ENCODE results near the gene SHMT1. TPM values are rescaled to one million over a fixed set of nuclear protein-coding genes. Genes with fewer than 3 reads are reported as not detected.

SHMT1 gene
- polyA plus RNA-seq, 2 of the 4 experiments (the other 2 are of a cell fraction): 43.2 to 62.1 TPM

- 88% methylated on average over 7 of the region's 7 CpGs for WGBS (ENCODE audit: missing lambda C conversion rate)
- Histone ChIP-seq H3K4me3 (no peak overlapping the region), H3K9me3 (no peaks in the 10 kb centered on the region), H3K4me1 (peaks cover 28% of the 10 kb centered on the region; the same call in 2 of the 3 replicates), H3K27ac (no peak overlapping the region), H3K4me2 (no peak overlapping the region)
- ATAC-seq: no peak
- CTCF ChIA-PET: interaction anchor here (0.7 to 3.3 kb wide), 11 partner anchors 9 to 103 kb away, joined by 3 to 16 read pairs (median 4); partner anchors contain the start of gene EVPLL
- POLR2A ChIA-PET: interaction anchor here (0.9 kb wide), 1 partner anchor 43 kb away, joined by 4 read pairs; the partner anchor contains the start of gene SHMT1
- no peak for DNase-seq (ENCODE audit: low read depth in 1 of 2, low spot score in 1 of 2)
- TF ChIP-seq PHF8 (IDR thresholded peaks at IDR 0.05; ENCODE audit: borderline replicate concordance, low read depth) (no peak), HOXB13 (CRISPR knock-in tag; IDR thresholded peaks at IDR 0.05; ENCODE audit: low read depth) (no peak), ATOH8 (CRISPR knock-in tag; IDR thresholded peaks at IDR 0.05; ENCODE audit: low read depth) (no peak), ZNF302 (CRISPR knock-in tag; IDR thresholded peaks at IDR 0.05) (no peak), ZC3H11A (IDR thresholded peaks at IDR 0.05) (no peak), GATA3 (IDR thresholded peaks at IDR 0.05; ENCODE audit: borderline replicate concordance) (no peak), TFCP2L1 (CRISPR knock-in tag; IDR thresholded peaks at IDR 0.05) (no peak), E2F6 (IDR thresholded peaks at IDR 0.05; ENCODE audit: borderline replicate concordance, low read depth) (no peak), MAFK (IDR thresholded peaks at IDR 0.05; ENCODE audit: partially characterized antibody) (no peak), RCOR1 (IDR thresholded peaks at IDR 0.05; ENCODE audit: low read depth, low read length) (no peak), MAX (IDR thresholded peaks at IDR 0.05) (no peak), HMGXB4 (CRISPR knock-in tag; IDR thresholded peaks at IDR 0.05; ENCODE audit: borderline replicate concordance) (no peak)
- FAIRE-seq: no peak
These were observed 43.0 kb downstream of the SHMT1 start for GRCh38 chr17:18320301-18320700.

GRCh38 chr17:18319604-18320256 lies 43.6 kb downstream of the SHMT1 start:
- Histone ChIP-seq H3K4me1 (peaks cover 28% of the 10 kb centered on the region; the same call in 2 of the 3 replicates), H3K27ac (no peak overlapping the region), H3K4me3 (no peak overlapping the region), H3K9me3 (no peaks in the 10 kb centered on the region), H3K4me2 (no peak overlapping the region; the same call in 2 of the 3 replicates)
- ChIA-PET CTCF (interaction anchor here (0.7 to 3.3 kb wide), 13 partner anchors 9 to 102 kb away, joined by 3 to 16 read pairs (median 4); partner anchors contain the start of gene EVPLL), POLR2A (interaction anchor here (0.6 kb wide), 1 partner anchor 10 kb away, joined by 7 read pairs; no protein-coding TSS in a partner anchor)
- 78% methylated on average over 12 of the region's 13 CpGs for WGBS (ENCODE audit: missing lambda C conversion rate)
- peak; percentile 42 to 48 for ATAC-seq
- TF ChIP-seq CTCF (IDR thresholded peaks at IDR 0.05) (peak; percentile 41; the same call in 2 of the 3 replicates), CBX8 (IDR thresholded peaks at IDR 0.05) (no peak), MAFK (IDR thresholded peaks at IDR 0.05; ENCODE audit: partially characterized antibody) (peak; percentile 17), CHD4 (IDR thresholded peaks at IDR 0.05; ENCODE audit: borderline replicate concordance) (no peak), SMC3 (IDR thresholded peaks at IDR 0.05) (peak; percentile 53; the same call in 2 of the 3 replicates), RAD21 (conservative IDR thresholded peaks at IDR 0.05 in 1 of 2, IDR thresholded peaks at IDR 0.05 in 1 of 2) (peak; percentile 63 to 66)
- peak; percentile 37 to 63 for DNase-seq (ENCODE audit: low read depth in 1 of 2, low spot score in 1 of 2)
- peak; percentile 67 for FAIRE-seq
